CD4-positive, alpha-beta T cell treated with Interleukin-4 for 1 hour (primary cell): ENCODE results near the gene C4BPA.

Source experiments
- DNase-seq, 2 donors: peaks; one replicate each; pipeline ENCODE4 v3.0.0-alpha.2; 2020 to 2022

C4BPA gene

DNA sequence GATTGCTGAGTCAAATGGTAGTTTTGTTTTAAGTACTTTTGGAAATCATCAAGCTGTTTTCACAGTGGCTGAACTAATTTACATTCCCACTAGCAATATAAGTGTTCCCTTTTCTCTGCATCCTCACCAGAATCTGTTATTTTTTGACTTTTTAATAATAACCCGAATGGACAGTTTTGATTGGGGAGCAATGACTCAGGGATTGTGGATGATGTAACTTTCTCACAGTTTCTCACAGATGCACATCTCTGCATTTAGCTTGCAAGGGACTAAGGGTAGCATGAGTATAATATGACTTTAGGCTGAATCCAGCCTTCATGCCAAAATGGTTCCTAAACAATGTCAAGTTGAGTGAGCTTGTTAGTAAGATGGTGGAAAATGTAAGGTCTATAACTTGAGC is 90.2 kb downstream of the C4BPA start:
- DNase-seq: no peak
